Hematopoietic multipotent progenitor cell treated with erythropoietin and hydrocortisone succinate and interleukin-3 and kit ligand, for 6 days (in vitro differentiated cells): ENCODE data around the gene TAAR2.
A peak's percentile ranks its signal among the peaks of the same experiment; 100 is the strongest.
"Not testable (repeated sequence)": the region's sequence is repeated elsewhere in the genome, so short reads cannot be mapped to it uniquely, and the experiment has no call there.

Experiments used
- DNase-seq: peaks from one replicate; pipeline ENCODE4 v3.0.0-alpha.2; 2015

The TAAR2 gene

DNA sequence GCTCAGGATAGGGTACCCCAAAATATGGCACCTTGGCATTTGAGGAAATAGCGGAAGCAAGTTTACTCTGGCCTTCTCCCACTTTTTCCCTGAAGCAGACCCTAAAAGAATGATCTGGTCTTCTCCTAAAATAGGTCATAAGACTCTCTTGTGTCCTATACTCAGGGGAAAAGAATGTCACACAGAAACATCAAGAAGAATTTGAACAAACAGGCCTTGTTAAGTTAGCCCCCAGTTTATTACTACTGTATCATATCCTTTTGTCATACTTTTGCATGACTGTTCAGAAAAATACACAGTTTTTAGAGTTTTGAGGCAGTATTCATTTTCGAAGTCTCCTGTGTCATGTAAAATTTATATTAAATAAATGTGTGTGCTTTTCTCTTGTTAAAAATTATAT is 12.5 kb downstream of the TAAR2 start:
- no peak for DNase-seq

DNA sequence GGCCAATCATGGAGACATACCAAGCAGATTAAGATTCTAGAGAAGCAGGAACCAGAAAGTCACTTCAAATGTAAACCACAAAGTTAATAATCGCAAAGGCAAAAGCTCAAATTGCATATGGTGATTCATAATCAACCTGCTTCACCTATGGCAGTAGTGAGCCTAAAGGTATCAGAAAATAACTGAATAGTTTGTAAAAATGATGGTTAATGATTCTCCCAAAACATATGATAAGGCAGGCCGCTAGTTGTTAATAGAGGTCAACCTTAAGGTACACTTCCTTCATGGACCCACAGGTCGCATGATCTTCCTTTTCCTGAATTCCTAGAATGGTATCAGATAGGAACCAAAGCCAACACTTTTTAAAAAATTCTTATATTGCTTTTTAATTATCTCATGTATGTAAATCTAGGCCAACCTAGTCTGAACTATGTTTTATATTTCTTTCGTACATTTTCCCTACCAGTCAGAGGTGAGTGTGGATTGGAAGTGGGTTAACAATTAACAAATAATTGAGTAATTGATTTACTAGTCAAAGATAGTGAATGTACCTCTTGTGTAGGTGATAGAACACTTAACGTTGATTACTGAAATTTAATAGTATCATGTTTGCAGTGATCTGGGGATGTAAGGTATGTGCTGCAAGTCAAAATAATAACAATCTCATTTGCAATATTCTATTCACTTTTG is 16.4 kb downstream of the TAAR2 start:
- no peak for DNase-seq

DNA sequence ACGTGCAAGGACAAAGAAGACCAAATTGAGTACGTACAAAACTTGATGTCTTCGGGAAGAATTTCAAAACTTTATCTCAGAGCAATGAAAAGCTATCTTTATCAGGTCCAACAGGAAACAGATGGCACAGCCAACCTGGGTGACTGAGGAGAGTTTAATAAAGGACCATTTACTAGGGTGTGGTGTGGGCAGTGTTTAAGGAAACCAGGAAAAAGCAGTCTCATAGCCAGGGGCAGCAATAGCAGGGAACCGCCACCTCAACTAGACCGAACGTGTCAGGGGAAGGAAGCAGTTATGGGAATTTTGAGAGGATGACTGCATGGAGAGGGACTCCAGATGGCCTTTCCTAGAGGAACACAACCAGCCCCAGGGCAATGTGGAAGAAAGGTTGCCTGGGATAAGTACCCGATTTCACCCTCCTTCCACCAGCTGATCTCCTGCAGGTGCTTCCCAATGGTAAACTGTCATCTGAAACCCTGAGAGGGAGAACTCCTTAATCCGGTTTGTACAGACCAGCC is 19.4 kb downstream of the TAAR2 start:
- no peak for DNase-seq

DNA sequence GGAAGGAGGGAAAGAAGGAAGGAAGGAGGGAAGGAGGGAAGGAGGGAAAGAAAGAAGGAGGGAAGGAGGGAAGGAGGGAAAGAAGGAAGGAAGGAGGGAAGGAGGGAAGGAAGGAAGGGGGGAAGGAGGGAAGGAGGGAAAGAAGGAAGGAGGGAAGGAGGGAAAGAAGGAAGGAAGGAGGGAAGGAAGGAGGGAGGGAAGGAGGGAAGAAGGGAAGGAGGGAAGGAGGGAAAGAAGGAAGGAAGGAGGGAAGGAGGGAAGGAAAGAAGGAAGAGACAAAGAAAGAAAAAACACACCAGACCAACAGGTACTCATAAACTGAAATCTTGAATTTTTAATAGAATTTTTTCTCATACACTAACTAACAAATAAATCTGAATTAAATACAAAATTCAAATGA is 23.2 kb downstream of the TAAR2 start:
- not testable (repeated sequence) for DNase-seq

DNA sequence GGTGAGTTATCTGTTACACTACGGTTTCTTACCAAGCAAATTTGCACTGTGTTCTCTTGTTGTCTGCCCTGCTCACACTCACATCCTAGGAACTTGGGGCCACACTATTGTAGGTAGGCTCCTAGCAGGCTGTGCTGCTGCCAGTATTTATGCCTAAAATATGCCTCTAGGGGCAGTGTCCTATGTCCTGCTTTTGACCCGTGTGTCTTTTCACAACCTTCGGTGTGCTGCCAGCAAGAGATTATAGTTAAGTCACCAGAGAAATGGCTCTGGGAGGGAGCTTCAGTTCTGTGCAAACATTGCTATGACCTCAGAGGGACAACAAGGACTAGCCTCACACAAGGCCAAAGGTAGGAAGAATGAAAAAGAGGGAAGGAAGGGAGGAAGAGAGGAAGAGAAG is 25.6 kb downstream of the TAAR2 start:
- DNase-seq: peak; percentile 46

DNA sequence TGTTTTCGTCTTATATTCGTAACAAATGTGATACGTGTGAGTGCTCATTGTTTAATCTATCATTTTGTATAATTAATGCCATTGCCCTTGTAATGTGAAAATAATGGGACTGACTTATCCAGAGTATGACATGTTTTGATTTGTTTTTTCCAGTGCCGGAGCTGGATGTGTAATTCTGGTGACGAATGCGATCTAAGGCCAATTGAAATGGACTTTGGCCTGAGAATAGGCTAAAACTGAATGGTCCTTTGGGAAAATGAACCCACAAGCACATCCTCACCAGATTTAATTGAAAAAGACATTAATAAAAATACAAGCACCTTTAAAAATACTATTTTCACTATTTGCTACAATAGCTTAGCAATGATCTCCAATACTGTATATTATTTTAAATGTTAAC is 27.9 kb downstream of the TAAR2 start:
- no peak for DNase-seq

DNA sequence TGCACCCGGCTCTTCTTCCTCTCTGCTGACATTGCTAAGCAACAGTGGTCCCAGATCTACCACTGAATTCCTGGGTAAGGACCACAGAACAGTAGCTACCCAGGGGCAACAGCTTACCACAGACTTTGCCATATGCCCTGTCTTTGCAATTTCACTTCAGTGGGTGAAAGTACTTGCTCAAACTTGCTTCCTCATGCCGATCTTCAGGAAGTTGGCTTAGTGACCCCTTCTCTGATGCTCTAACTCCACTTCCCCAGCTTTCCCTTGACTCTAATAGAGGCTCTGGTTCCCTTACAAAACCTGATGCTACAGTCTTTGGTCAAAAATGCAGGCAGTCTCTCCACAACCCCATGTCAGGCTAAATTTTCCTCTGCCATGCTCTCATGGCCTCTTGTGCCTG is 31.2 kb downstream of the TAAR2 start:
- DNase-seq: peak; percentile 3

DNA sequence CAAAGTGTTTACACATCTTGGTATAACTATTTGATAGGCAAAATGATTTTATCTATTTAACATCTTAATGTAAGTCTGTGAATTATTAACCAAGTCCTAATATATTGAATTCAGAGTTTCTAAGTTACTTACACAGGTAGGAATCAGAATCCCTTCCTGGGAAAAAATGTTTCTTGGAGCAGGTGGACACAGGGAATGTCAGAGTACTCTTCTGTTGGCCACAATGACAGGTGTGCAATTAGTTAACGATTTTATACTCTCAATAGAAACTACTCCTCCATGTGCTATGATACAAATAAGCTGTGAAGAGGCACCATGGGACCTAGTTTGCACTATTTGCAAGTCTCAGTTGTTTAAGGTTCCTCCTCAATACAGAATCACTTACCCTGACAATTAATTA is 33.7 kb downstream of the TAAR2 start:
- no peak for DNase-seq

DNA sequence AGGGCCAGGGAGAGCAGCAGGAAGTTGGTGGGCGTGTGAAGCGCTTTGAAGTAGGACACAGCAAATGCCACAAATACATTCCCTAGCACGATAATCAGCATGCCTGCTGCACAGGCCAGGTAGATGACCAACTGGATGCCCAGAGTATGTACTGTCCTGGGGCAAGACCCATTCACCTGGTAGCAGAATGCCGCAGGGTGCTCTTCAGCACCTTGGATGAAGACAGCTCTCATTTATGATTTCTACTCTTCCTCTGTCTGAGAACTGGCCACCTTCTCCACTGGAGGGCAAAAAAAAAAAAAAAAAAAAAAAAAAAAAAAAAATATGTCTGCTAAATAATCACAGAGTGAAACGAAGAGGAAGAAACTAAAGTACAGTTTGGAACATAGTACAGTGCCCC is 34.6 kb downstream of the TAAR2 start, which contains the start of gene TAAR5:
Gene TAAR5 (minus strand): TSS at position 288 of the 400 bp plus-strand sequence. CDS start 55 bp downstream, at position 233.
- DNase-seq: no peak

DNA sequence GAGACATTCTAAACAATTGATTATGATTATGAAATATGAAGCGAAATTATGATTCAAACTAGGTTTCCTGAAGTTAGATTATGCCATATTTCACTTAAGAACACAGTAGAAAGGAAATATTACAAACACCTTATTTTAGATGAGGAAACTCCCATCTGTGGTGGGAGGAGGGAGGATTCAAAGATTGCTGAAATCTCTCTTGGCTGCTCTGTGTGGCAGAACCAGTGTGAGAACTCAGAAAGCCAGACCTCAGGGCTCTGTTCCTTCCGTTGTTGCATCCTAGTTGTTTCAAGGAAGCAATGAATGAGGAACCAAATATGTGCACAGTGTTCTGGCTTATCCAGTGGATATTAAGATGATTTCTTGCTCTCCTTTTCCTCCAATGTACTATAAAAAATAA is 36.7 kb downstream of the TAAR2 start:
- no peak for DNase-seq

DNA sequence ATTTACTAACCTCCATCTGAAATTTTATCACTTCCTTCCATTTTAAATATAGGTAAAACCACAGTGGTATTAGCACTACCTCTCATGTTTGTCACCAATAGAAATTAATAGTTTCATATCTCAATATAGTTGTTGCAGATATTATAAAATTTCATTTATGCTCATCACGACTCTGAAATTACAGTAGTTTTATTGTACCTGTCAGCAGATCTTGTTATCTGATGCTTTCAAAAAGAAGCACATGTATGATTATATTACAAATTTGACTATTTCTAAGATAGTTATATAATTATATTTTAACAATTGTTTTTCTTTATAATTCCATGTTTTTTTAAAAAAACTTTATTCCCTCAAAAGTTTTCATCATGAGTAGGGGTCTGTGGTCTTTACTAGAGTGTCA is 39.4 kb downstream of the TAAR2 start:
- no peak for DNase-seq

DNA sequence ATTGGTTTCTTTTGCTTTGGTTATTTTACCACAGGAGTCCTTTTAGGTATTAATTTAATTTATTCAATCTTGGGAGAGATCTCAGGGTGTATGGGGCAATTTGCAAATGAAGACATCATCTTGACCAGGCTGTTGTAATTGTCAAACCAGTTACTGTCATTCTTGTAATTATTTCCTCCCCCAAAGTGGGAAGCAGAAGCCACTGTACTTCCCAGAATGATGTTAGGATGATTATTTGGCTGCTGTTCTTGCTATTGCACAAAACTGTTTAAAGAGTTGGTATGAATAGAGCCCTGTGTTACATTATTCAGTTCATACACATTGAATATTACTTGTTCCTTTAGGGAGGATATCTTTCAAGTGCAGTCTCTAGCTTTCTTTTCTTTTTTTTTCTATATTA is 52.3 kb downstream of the TAAR2 start:
- no peak for DNase-seq

DNA sequence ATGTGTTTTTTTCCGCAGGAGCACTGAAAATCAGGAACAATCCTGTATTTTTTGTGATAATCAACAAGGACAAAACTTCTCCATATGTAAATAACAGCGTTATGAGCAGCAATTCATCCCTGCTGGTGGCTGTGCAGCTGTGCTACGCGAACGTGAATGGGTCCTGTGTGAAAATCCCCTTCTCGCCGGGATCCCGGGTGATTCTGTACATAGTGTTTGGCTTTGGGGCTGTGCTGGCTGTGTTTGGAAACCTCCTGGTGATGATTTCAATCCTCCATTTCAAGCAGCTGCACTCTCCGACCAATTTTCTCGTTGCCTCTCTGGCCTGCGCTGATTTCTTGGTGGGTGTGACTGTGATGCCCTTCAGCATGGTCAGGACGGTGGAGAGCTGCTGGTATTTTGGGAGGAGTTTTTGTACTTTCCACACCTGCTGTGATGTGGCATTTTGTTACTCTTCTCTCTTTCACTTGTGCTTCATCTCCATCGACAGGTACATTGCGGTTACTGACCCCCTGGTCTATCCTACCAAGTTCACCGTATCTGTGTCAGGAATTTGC is 53.8 kb downstream of the TAAR2 start, which contains the start of gene TAAR6:
Gene TAAR6 (plus strand): TSS at position 102 of the 557 bp plus-strand sequence. CDS start 0 bp downstream, at position 102.
- DNase-seq: no peak

DNA sequence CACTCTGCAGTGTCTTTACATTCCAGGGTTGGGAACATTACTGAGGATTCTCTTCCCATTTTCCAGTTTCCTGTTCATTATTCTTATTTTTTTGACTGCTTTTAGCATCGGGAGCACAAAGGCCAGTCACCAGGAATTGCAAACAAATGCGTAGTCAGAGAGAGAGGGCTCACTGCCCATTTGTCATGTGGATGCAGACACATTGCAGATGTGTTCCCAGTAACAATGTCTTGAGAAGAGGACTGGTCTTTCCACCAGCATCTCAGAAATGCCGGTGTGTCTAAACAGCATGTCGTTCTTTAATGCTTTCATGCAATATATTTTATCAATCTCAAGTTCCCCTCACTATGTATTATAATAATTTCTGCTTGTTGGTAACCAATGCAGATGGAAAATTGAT is 54.9 kb downstream of the TAAR2 start:
- DNase-seq: no peak

DNA sequence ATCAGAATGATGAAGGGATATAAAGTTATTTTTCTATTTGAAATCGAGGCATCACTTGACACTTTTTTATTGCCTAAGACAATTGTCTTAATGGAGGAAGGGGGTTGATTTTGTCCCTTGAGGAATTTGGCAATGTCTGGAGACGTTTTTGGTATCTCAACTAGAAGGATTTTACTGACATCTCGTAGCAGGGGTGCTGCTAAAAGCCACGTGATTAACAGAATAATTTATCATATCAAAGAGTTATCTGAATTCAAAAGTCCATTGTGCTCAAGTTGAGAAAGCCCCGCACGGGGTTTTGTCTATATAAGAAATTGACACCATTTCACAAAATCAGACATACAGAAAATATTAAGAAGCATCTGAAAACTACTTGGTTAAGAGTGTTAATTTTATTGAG is 55.5 kb downstream of the TAAR2 start:
- DNase-seq: no peak

DNA sequence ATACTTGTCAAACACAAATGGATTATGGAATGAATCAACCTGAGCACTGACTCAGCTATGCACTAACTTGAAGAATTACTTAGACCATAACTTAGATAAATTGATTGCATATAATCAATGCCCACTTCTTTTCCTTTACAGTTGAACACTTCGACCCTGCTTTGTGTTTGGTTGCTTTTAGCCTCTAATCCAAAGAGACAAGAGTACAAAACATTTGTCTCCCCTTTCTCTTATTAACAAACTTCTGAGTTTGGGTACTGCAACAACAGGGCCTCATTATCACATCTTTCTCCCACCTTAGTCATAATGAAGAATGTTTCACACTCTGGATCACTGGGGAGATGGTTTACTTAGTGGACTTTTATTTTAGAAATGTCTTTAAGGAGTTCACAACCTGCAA is 56.5 kb downstream of the TAAR2 start:
- DNase-seq: no peak
